ENCODE results near the gene LLGL1. TPM values are rescaled to one million over a fixed set of nuclear protein-coding genes. Genes with fewer than 3 reads are reported as not detected.

The LLGL1 gene
- total and polyA plus RNA-seq, 10 of the 15 experiments (the other 5 are each of a cell fraction or from before 2014, with no cell fraction given): 0.02 to 9.2 (median 2.5) TPM

DNA sequence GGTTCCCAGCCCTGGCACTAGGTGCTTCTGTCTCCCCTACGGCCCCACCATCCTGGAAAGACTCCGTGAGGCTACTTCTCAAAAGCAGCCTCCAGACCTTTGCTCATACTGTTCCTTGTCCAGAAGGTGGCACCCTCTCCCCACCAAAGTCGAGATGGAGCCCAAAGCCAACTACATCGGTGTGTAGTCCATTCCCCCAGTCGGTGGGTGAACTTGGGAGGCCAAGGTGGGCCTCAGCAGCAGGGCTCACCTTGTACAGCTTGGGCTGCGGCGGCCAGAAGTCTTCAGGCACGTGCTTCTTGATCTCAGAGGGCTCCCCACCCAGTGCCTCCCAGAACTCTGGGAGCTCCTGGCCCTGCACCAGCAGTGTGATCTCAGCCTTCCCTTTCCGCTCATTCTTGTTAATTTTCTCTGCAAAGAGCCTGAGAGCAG, 22.9 kb downstream of the LLGL1 start:
- intact Hi-C loops (cut with micrococcal nuclease; ENCODE audit: unreplicated experiment): no loop called here
- Histone ChIP-seq H3K4me1 (ENCODE audit: control insufficient read depth, insufficient read depth, low read length) (no peaks in the 10 kb centered on the region), H3K27ac (ENCODE audit: control insufficient read depth, insufficient read depth) (no peak overlapping the region), H3K79me2 (ENCODE audit: control insufficient read depth, insufficient read depth, low read length) (no peaks in the 10 kb centered on the region), H3K36me3 (ENCODE audit: control insufficient read depth in 2 of 2, insufficient read depth in 2 of 2, low read length in 1 of 2) (peaks cover 5 to 31% of the 10 kb centered on the region in 2 experiments), H3K27me3 (replicated peaks in 1 of 2; ENCODE audit: control insufficient read depth in 2 of 2, insufficient read depth in 2 of 2, low read length in 1 of 2) (no peaks in the 10 kb centered on the region), H4K20me1 (ENCODE audit: control insufficient read depth, insufficient read depth) (no peaks in the 10 kb centered on the region), H2AFZ (ENCODE audit: control insufficient read depth, low read depth, low read length) (no peak overlapping the region), H3K4me2 (ENCODE audit: control insufficient read depth, insufficient read depth) (no peak overlapping the region), H3K9ac (ENCODE audit: control insufficient read depth, insufficient read depth, low read length) (no peak overlapping the region), H3K4me3 (no peak overlapping the region), H3K9me3 (replicated peaks; ENCODE audit: control insufficient read depth, insufficient read depth, low read length) (no peaks in the 10 kb centered on the region)
- no TSS peak for BruUV-seq (replicated peaks)
- POLR2A ChIA-PET: no interaction called here
- WGBS (ENCODE audit: insufficient coverage, insufficient replicate concordance, low lambda C conversion rate, missing lambda C conversion rate): 16% methylated on average over 9 of the region's 9 CpGs
- CTCF ChIA-PET: interaction anchor here (0.7 to 1.4 kb wide), 3 partner anchors 9 to 115 kb away, joined by 3 to 4 read pairs (median 4); partner anchors contain the start of gene SHMT1
- ATAC-seq (peak; percentile 95), DNase-seq (ENCODE audit: low read depth, low spot score) (no peak), FAIRE-seq (peak; percentile 92)
- in situ Hi-C loops (cut with MboI): no loop called here
- no peak for TF ChIP-seq ZNF687 (IDR thresholded peaks at IDR 0.05)
- TF ChIP-seq ATF7 (IDR thresholded peaks at IDR 0.05; ENCODE audit: low read depth): no peak
- TF ChIP-seq, protein P1, sequence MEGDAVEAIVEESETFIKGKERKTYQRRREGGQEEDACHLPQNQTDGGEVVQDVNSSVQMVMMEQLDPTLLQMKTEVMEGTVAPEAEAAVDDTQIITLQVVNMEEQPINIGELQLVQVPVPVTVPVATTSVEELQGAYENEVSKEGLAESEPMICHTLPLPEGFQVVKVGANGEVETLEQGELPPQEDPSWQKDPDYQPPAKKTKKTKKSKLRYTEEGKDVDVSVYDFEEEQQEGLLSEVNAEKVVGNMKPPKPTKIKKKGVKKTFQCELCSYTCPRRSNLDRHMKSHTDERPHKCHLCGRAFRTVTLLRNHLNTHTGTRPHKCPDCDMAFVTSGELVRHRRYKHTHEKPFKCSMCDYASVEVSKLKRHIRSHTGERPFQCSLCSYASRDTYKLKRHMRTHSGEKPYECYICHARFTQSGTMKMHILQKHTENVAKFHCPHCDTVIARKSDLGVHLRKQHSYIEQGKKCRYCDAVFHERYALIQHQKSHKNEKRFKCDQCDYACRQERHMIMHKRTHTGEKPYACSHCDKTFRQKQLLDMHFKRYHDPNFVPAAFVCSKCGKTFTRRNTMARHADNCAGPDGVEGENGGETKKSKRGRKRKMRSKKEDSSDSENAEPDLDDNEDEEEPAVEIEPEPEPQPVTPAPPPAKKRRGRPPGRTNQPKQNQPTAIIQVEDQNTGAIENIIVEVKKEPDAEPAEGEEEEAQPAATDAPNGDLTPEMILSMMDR (IDR thresholded peaks at IDR 0.05 in 2 of 3, conservative IDR thresholded peaks at IDR 0.05 in 1 of 3; ENCODE audit: control insufficient read depth in 2 of 3, extremely low read depth in 1 of 3, insufficient read depth in 1 of 3, low read depth in 3 of 3, low read length in 3 of 3): peak; percentile 70 to 84 (median 81)
- TF ChIP-seq ZNF207 (IDR thresholded peaks at IDR 0.05; ENCODE audit: borderline replicate concordance): 0 out of 2 replicates have a peak, but pooled peaks have one; percentile 23
- no peak for TF ChIP-seq TARDBP (IDR thresholded peaks at IDR 0.05; ENCODE audit: borderline replicate concordance)
- no peak for TF ChIP-seq SIX5 (IDR thresholded peaks at IDR 0.05; ENCODE audit: low read depth, low read length, severe bottlenecking)
- TF ChIP-seq MEF2B (IDR thresholded peaks at IDR 0.05; ENCODE audit: partially characterized antibody, poor library complexity, severe bottlenecking): no peak
- TF ChIP-seq SMARCA5 (IDR thresholded peaks at IDR 0.05): 0 out of 2 replicates have a peak, but pooled peaks have one; percentile 20
- peak; percentile 70 for TF ChIP-seq SMC3 (IDR thresholded peaks at IDR 0.05; ENCODE audit: borderline replicate concordance, low read length)
- peak; percentile 88 for TF ChIP-seq RAD21 (IDR thresholded peaks at IDR 0.05; ENCODE audit: insufficient read depth, low read depth, low read length)
- no peak for TF ChIP-seq YY1 (IDR thresholded peaks at IDR 0.05; ENCODE audit: low read depth, low read length)
- TF ChIP-seq POU2F2 (IDR thresholded peaks at IDR 0.05; ENCODE audit: borderline replicate concordance, low read depth, low read length): no peak
- peak; percentile 64 for TF ChIP-seq POLR2A (IDR thresholded peaks at IDR 0.05; ENCODE audit: low read depth, low read length)
- 0 out of 2 replicates have a peak, but pooled peaks have one; percentile 26 for TF ChIP-seq HDGF (IDR thresholded peaks at IDR 0.05)
- SMC1A ChIA-PET (ENCODE audit: uncharacterized antibody, unreplicated experiment): interaction anchor here (1.6 kb wide), 1 partner anchor 115 kb away, joined by 3 read pairs; the partner anchor contains the start of gene SHMT1
- RAD21 ChIA-PET (ENCODE audit: unreplicated experiment): interaction anchor here (0.6 kb wide), 1 partner anchor 15 kb away, joined by 3 read pairs; no protein-coding TSS in a partner anchor

All from GM12878 (cell line).